OCI-LY7 (cell line): ENCODE data around the gene RNF222.

Experiments
- EZH2phosphoT487 ChIP-seq: fragments of 200-600 bp; sonication (generic); IDR thresholded peaks from 2 replicates; pipeline ENCODE4 v1.6.1; 2018; ENCODE audit warnings: low read depth, borderline replicate concordance, mild to moderate bottlenecking, mixed run types, antibody characterized with exemption, low read length, moderate library complexity, mixed read lengths
- TF ChIP-seq, protein P1 (sequence below): fragments of 200-600 bp; sonication (generic); conservative IDR thresholded peaks from 2 replicates; pipeline ENCODE4 v1.5.1; 2014; ENCODE audit warnings: mild to moderate bottlenecking, antibody characterized with exemption, low read length, moderate library complexity, mixed read lengths

DNA sequence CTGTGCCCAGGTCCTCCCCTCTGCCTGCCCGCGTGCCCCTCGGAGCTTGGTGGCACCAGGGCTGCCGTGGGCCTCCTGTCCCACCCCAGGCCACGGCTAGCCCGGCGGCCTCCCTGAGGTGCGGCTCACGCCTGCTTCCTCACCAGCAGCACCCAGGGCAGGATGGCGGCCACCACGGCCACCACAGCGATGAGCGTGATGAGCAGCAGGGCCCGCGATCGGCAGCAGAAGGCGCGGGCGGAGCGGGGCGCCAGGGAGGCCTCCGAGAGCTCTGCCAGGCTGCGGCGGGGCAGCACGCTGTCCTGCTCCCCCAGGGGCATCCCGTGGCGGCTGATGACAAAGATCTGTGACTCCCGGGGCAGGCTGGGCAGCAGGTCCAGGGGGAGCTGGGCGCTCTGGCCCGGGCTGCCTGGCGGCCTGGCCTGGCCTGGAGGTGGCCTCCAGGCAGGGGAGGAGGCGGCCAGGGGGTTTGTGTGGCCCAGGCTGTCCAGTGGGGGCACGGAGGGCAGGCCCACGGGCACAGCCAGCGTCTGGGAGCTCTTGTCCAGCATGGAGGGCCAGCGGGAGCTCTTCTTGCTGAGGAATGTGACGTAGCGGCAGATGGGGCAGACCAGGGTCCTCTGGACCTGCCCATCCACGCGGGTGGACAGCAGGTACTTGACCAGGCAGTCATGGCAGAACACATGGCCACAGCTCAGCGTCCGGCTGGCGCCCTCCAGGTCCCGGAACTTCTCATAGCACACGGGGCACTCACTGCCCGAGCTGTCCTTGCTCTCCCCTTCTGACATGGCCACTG lies 4.8 kb downstream of the RNF222 start:
- TF ChIP-seq, protein P1, sequence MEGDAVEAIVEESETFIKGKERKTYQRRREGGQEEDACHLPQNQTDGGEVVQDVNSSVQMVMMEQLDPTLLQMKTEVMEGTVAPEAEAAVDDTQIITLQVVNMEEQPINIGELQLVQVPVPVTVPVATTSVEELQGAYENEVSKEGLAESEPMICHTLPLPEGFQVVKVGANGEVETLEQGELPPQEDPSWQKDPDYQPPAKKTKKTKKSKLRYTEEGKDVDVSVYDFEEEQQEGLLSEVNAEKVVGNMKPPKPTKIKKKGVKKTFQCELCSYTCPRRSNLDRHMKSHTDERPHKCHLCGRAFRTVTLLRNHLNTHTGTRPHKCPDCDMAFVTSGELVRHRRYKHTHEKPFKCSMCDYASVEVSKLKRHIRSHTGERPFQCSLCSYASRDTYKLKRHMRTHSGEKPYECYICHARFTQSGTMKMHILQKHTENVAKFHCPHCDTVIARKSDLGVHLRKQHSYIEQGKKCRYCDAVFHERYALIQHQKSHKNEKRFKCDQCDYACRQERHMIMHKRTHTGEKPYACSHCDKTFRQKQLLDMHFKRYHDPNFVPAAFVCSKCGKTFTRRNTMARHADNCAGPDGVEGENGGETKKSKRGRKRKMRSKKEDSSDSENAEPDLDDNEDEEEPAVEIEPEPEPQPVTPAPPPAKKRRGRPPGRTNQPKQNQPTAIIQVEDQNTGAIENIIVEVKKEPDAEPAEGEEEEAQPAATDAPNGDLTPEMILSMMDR: no peak
- TF ChIP-seq EZH2phosphoT487: no peak
